HG03108 (cell line): ENCODE data around the gene PAQR7.

Experiments used
- ATAC-seq: cut with Tn5 transposase; IDR thresholded peaks from one replicate; pipeline ENCODE4 v1.9.1; 2021; ENCODE audit warnings: moderate library complexity; ENCODE audit not compliant: unreplicated experiment

Gene PAQR7

DNA sequence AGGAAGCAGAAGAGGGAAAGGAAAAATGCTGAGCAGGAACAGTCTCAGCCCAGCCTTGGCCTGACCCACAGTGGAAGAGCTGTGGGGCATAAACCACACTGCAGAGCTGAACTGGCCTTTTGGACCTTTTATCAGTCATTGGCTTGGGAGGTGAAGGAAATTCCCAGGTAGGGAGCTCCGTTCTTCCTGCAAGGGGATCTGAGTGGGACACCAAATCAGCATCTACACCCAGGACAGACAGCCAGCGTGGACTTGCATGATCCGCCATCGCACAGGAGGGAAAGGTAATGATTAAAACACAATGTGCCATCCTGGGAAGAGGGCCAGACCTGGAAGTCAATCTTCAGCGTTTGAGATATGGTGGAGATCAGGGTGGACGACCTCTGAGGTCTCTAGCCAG is 56.9 kb downstream of the PAQR7 start:
- ATAC-seq = no peak

DNA sequence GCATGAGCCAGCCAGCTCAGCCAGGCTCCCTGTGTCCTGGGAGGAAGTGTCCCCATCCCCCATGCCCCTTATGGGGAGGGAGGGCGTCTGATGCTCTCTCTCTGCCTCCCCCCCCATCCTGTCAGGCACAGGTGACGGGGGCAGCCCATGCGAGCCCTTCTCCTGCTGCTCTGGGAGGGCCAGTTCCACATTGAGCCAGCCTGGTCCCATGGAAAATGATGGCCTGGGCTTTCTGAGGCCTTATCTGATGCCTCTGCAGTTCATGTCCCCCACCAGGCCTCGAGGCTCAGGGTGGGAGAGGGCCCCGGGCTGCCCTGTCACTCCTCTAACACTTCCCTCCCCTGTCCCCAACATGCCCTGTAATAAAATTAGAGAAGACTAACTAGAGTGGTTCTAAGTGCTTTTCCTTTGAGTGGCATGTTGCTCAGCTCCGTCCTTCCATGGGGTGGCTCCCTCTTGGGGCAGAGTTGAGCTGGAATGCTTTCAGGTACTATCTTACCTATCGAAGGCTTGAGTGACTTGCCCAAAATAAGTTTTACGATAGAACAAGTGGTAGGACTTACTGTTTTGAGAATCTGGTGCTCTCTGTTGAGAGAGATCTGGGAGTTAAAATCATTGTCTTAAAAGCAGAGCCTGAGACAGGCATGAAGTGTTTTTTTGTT is 57.5 kb downstream of the PAQR7 start:
- ATAC-seq = no peak

DNA sequence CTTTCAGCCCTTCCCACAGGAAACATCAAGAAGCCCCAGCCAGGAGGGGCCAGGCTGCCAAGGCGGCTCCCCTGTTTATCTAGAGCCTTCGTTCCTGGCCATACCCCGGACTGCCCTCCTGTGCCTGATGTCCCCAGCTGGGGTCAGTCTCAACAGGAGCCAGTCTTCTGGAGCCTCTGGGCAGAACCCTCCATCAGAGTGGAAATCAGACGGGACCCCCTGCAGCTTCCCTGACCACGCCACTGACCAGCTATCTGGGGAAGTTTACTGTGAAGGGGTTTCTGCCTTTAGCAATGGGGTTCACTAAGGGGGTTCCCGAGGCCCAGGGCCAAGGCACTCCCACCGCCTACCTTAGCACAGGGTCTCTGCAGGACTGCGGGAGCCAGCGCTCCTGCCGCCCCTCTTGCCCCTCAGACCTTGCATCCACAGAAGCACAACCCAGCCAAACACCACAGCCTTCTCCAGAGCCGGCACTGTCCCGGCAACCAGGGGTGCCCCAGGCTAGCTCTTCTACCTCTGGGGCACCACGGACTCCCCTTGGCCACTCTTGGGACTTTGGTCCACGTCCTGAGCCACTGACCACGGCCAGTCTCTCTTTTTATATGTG is 59.3 kb downstream of the PAQR7 start:
- no peak for ATAC-seq

DNA sequence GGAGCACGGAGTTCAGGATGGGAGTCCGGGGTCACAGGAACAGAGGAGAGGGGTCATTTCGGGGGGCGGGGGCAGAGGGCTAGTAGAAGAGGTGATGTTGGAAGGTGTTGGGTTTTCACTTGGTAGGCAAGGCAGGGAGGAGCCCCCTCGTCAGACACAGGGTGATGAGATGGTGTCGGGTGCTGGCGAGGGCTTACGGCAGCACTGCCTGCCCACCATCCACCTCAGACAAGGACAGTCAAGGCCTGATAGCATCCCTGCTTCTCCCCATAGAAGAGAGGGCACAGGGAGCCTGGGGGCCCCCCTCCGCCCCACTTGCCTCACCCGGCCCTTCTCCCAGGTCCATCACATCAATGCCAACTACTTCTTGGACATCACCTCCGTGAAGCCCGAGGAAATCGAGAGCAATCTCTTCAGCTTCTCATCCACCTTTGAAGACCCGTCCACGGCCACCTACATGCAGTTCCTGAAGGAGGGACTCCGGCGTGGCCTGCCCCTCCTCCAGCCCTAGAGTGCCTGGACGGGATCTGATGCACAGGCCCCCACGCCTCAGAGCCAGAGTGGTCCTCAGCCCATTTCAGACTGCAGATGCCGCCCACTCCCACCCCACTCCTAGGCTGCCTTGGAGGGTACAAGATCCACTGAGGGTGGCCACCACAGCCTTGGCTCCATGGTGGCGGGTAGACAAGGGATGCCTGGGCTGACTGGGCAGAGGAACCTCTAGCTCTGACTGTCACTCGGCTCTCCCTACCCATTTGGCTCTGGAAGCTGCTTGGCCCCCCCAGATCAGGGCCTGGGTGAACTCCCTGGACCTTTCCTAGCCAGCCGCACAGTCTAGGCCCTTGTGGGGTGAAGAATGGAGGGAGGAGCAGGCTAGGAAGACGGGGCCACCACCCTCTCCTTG is 60.0 kb downstream of the PAQR7 start:
- ATAC-seq = no peak

DNA sequence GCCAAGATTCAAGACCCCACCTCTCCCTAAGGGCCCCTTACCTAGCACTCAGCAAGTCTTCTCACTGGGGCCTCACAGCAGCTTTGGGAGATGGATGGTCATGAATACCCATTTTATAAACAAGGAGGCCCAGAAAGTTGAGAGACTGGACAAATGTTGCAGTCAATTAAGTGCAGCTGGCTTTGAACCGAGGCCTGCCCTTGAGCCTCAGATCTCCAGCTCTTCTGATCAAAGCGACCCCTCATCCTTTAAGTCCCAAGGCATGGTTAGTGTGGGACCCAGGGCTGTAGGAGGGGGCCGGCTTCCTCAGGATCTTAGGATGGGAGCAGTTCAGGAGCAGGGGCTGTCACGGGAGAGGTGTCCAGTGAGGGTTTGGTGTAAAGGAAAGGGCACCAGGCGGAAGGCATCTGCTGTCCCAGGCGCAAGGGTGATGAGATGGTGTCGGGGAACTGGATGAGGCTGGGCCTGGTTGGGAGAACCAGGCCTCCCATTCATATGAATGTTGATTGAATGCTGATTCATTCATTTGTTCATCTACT is 60.9 kb downstream of the PAQR7 start:
- ATAC-seq = no peak

DNA sequence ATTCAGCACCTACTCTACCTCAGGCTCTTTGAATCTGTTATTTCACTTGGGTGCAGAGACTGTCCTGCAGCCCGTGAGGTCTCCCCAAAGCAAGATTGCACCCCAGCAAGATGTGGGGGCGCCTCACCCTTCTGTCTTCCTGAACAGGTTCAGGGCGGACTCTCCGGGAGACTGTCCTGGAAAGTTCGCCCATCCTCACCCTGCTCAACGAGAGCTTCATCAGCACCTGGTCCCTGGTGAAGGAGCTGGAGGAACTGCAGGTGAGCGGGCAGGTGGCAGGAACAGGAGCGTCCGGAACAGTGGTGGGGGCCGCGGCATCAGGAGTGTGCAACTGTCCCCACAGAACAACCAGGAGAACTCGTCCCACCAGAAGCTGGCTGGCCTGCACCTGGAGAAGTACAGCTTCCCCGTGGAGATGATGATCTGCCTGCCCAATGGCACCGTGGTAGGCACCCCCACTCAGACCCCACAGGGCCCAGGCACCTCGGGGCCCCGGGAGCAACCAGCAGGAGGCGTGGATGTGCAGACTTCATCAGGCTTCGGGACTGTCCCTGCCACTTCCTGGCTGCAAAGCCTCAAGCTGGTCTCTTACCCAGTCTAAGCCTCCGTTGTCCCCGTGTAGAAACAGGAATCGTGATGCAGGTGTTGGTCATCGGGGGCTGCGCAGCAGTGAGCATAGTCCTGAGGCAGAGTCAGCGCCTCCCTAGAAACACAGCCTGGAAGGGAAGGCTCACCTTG is 61.6 kb downstream of the PAQR7 start:
- ATAC-seq = no peak

DNA sequence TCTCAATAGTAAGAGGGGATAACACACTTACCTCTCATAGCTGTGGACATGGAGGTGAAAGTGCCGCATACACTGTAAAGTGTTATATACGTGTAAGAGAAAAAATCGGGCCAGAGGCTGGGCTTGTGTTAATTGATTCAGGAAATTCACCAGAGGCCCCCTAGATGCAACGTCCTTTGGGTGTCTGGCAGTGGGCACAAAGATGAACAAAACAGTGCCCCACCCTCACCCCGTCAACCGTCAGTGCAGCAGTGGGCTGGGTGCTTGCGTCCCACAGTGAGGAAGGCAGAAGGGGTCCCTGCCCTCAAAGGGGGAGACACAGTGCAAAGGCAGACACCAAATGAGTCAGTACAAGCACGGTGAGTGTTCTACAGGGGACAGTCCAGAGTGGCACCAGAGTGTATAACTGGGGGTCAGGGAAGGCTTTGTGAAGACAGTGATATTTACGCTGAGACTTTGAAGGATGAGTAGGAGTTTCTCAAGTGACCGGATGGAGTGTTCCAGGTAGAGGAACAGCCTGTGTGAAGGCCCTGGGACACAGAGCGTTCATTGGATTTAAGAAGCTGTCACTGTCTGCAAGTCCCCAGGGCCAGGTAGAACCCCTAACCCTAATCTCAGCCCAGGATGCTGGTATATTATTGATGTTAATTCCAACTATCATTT is 62.3 kb downstream of the PAQR7 start:
- ATAC-seq = no peak
